GM21576 (cell line): ENCODE data around the gene TAS2R14.

ENCODE experiments used
- ATAC-seq: cut with Tn5 transposase; IDR thresholded peaks from one replicate; pipeline ENCODE4 v1.9.1; 2021; ENCODE audit warnings: mild to moderate bottlenecking, moderate library complexity; ENCODE audit not compliant: unreplicated experiment

Gene TAS2R14

GRCh38 chr12:10939163-10939562, at the start of gene TAS2R14:
TSS of gene TAS2R14 (minus strand) at chr12:10939263. CDS start at chr12:10939207, 56 bp downstream.
- ATAC-seq = no peak

GRCh38 chr12:10986812-10987211, 47.7 kb upstream of the TAS2R14 start, which contains the start of gene TAS2R50:
TSS of gene TAS2R50 (minus strand) at chr12:10986912. CDS start at chr12:10986860, 52 bp downstream.
- no peak for ATAC-seq

GRCh38 chr12:10982244-10982643, 43.2 kb upstream of the TAS2R14 start:
- ATAC-seq = no peak

- no peak for ATAC-seq
Measured at GRCh38 chr12:10974965-10975364, 35.9 kb upstream of the TAS2R14 start.

- no peak for ATAC-seq
Measured at GRCh38 chr12:10968765-10969456, 29.8 kb upstream of the TAS2R14 start.

GRCh38 chr12:10967409-10967808, 28.3 kb upstream of the TAS2R14 start:
- no peak for ATAC-seq

GRCh38 chr12:10966314-10966713, 27.3 kb upstream of the TAS2R14 start:
- no peak for ATAC-seq

GRCh38 chr12:10965476-10965875, 26.4 kb upstream of the TAS2R14 start:
- no peak for ATAC-seq

- no peak for ATAC-seq
Measured at GRCh38 chr12:10960211-10960610, 21.1 kb upstream of the TAS2R14 start.

GRCh38 chr12:10959804-10960203, 20.7 kb upstream of the TAS2R14 start:
- ATAC-seq = no peak

GRCh38 chr12:10957741-10958140, 18.7 kb upstream of the TAS2R14 start:
- no peak for ATAC-seq

GRCh38 chr12:10956085-10956484, 17.0 kb upstream of the TAS2R14 start:
- ATAC-seq = no peak

GRCh38 chr12:10952645-10953044, 13.6 kb upstream of the TAS2R14 start:
- ATAC-seq = no peak

- ATAC-seq = no peak
Measured at GRCh38 chr12:10943167-10943566, 4.1 kb upstream of the TAS2R14 start.

- ATAC-seq = no peak
Measured at GRCh38 chr12:10941916-10942607, 3.0 kb upstream of the TAS2R14 start.

GRCh38 chr12:10941369-10941768, 2.3 kb upstream of the TAS2R14 start:
- ATAC-seq = no peak

- no peak for ATAC-seq
Measured at GRCh38 chr12:10940389-10940788, 1.3 kb upstream of the TAS2R14 start.

- no peak for ATAC-seq
Measured at GRCh38 chr12:10936506-10936905, 2.6 kb downstream of the TAS2R14 start.

- no peak for ATAC-seq
Measured at GRCh38 chr12:10928746-10929286, 10.2 kb downstream of the TAS2R14 start, which contains the start of gene PRH2. TSS of gene PRH2 (plus strand) at chr12:10929236. CDS start at chr12:10929274, 38 bp downstream.

- ATAC-seq = no peak
Measured at GRCh38 chr12:10926269-10926668, 12.8 kb downstream of the TAS2R14 start.

- ATAC-seq = no peak
Measured at GRCh38 chr12:10919809-10920208, 19.3 kb downstream of the TAS2R14 start.

GRCh38 chr12:10910380-10910779, 28.7 kb downstream of the TAS2R14 start:
- no peak for ATAC-seq
